B cell (primary cell): ENCODE measurements around the gene LGI4. TPM values are rescaled to one million over a fixed set of nuclear protein-coding genes. Genes with fewer than 3 reads are reported as not detected.

ENCODE experiments used
- ATAC-seq: fragments of 200-7000 bp; cut with Tn5 transposase; one replicate; pipeline ENCODE4 v1.10.0; 2021; ENCODE audit warnings: low read depth, mild to moderate bottlenecking, moderate number of reproducible peaks, moderate library complexity
- CTCF ChIA-PET: fragments of 350-600 bp; sonication (Branson Sonifier 250); formaldehyde crosslinking; loops from one replicate; lab custom pipeline; 2021; ENCODE audit warnings: antibody characterized with exemption, inconsistent platforms; lab: Charles Lee
- POLR2A ChIA-PET: fragments of 350-600 bp; sonication (Branson Sonifier 250); formaldehyde crosslinking; loops from one replicate; lab custom pipeline; 2021; ENCODE audit warnings: antibody characterized with exemption; lab: Charles Lee
- DNase-seq: peaks from one replicate; pipeline ENCODE4 v3.0.0; 2013
- H2AFZ ChIP-seq: 2 replicates; pipeline ENCODE4 v1.6.1; 2012; ENCODE audit warnings: mild to moderate bottlenecking, low read depth, low read length; ENCODE audit not compliant: insufficient read depth, poor library complexity, severe bottlenecking
- H3K27ac ChIP-seq, 2 donors: 1 replicate in 1 of 2; 2 replicates in 1 of 2; pipeline ENCODE4 v1.5.1; 2012 to 2013; ENCODE audit warnings: low read length in 2 of 2, mild to moderate bottlenecking in 2 of 2, moderate library complexity in 1 of 2
- H3K27me3 ChIP-seq, 4 experiments: fragments of 200-600 bp in 1 of 4; sonication (generic) in 1 of 4; replicated peaks in 1 of 4; 1 replicate in 2 of 4; 2 replicates in 2 of 4; pipeline versions ENCODE4 v1.6.1 to v1.7.0; 2013 to 2016; ENCODE audit warnings: low read length in 3 of 4, mild to moderate bottlenecking in 2 of 4, mixed read lengths in 1 of 4, moderate library complexity in 1 of 4; ENCODE audit not compliant: insufficient read depth in 4 of 4, control insufficient read depth in 3 of 4; ENCODE audit errors: control extremely low read depth in 1 of 4
- H3K36me3 ChIP-seq, 2 experiments: replicated peaks in 1 of 2; 1 replicate in 1 of 2; 2 replicates in 1 of 2; pipeline versions ENCODE4 v1.6.1 to v1.7.1; 2013; ENCODE audit warnings: low read length in 1 of 2; ENCODE audit not compliant: insufficient read depth in 2 of 2, control insufficient read depth in 1 of 2; ENCODE audit errors: control extremely low read depth in 1 of 2, extremely low read depth in 1 of 2
- H3K4me1 ChIP-seq, 2 donors: fragments of 200-600 bp in 1 of 2; sonication (generic) in 1 of 2; 1 replicate in 1 of 2; 2 replicates in 1 of 2; pipeline versions ENCODE4 v1.5.1 to v1.6.1; 2013 to 2017; ENCODE audit warnings: low read length in 2 of 2; ENCODE audit not compliant: control insufficient read depth in 2 of 2, insufficient read depth in 2 of 2
- H3K4me2 ChIP-seq: replicated peaks from 2 replicates; pipeline ENCODE3; 2012; ENCODE audit warnings: mild to moderate bottlenecking, low read depth, low read length; ENCODE audit not compliant: poor library complexity, severe bottlenecking
- H3K4me3 ChIP-seq, 5 experiments: fragments of 200-600 bp in 1 of 5; sonication (generic) in 1 of 5; 1 replicate in 3 of 5; 2 replicates in 2 of 5; pipeline versions ENCODE4 v1.5.1 to v1.7.0; 2011 to 2016; ENCODE audit warnings: low read length in 4 of 5, mild to moderate bottlenecking in 4 of 5, low read depth in 2 of 5, control low read depth in 1 of 5, moderate library complexity in 1 of 5; ENCODE audit not compliant: insufficient read depth in 1 of 5; ENCODE audit errors: control extremely low read depth in 1 of 5, extremely low read depth in 1 of 5
- H3K79me2 ChIP-seq: fragments of 200-600 bp; sonication (generic); one replicate; pipeline ENCODE4 v1.6.0; 2016; ENCODE audit warnings: low read length; ENCODE audit not compliant: control insufficient read depth, insufficient read depth
- H3K9ac ChIP-seq: fragments of 200-600 bp; sonication (generic); 2 replicates; pipeline ENCODE4 v1.6.1; 2017; ENCODE audit warnings: mild to moderate bottlenecking, low read length, moderate library complexity
- H3K9me3 ChIP-seq, 3 donors: one replicate each; pipeline versions ENCODE4 v1.6.1 to v1.7.1; 2013; ENCODE audit warnings: low read length in 2 of 3; ENCODE audit not compliant: control insufficient read depth in 2 of 3, insufficient read depth in 1 of 3; ENCODE audit errors: control extremely low read depth in 1 of 3
- H4K20me1 ChIP-seq: 2 replicates; pipeline ENCODE4 v1.6.0; 2012; ENCODE audit warnings: mild to moderate bottlenecking, low read length; ENCODE audit not compliant: insufficient read depth, control insufficient read depth, poor library complexity, severe bottlenecking
- H3K27ac Mint-ChIP-seq: one replicate; pipeline ENCODE4 v1.8.0; 2021; ENCODE audit warnings: mixed read lengths
- H3K27me3 Mint-ChIP-seq: one replicate; pipeline ENCODE4 v1.8.0; 2021; ENCODE audit warnings: mixed read lengths
- H3K4me1 Mint-ChIP-seq: one replicate; pipeline ENCODE4 v1.8.0; 2021; ENCODE audit warnings: mixed read lengths
- H3K4me3 Mint-ChIP-seq: one replicate; pipeline ENCODE4 v1.8.0; 2021; ENCODE audit warnings: mixed read lengths
- H3K9me3 Mint-ChIP-seq: one replicate; pipeline ENCODE4 v1.8.0; 2022; ENCODE audit warnings: mixed read lengths; ENCODE audit not compliant: insufficient read depth
- EZH2 ChIP-seq: IDR thresholded peaks from 2 replicates; pipeline ENCODE4 v1.6.1; 2012; ENCODE audit warnings: borderline replicate concordance, low read depth, mild to moderate bottlenecking, moderate library complexity, low read length; ENCODE audit not compliant: insufficient read depth, poor library complexity, severe bottlenecking
- WGBS: methylation state at CpG from one replicate; pipeline ENCODE4 v1.1.5; 2013; ENCODE audit warnings: missing lambda C conversion rate; ENCODE audit not compliant: insufficient coverage; 5-methylcytosine and 5-hydroxymethylcytosine counted together
- intact Hi-C: fragments of 100-400 bp; cut with micrococcal nuclease; formaldehyde crosslinking; loops from one replicate; pipeline ENCODE4 v1.10.0; 2022
- polyA plus RNA-seq: library from polyadenylated mRNA; depleted of rRNA; stranded (reverse); fragments of >200 nt; gene quantifications from 2 replicates; pipeline ENCODE4 v1.2.3, GENCODE V29; 2012
- total RNA-seq, 2 donors: library from RNA; stranded (reverse); fragments of 120-200 nt in 1 of 2; gene quantifications; 1 replicate in 1 of 2; 2 replicates in 1 of 2; pipeline versions ENCODE4 v1.2.3 to v1.2.4, GENCODE V29; 2013 to 2022
- TF ChIP-seq, protein P1 (sequence below): fragments of 200-600 bp; IDR thresholded peaks from one replicate; pipeline ENCODE4 v1.8.0; 2022; ENCODE audit warnings: antibody characterized with exemption, mild to moderate bottlenecking

LGI4 gene
- total and polyA plus RNA-seq, 2 donors (not counting 1 experiment from before 2014, with no cell fraction given) = 0.40 to 0.59 TPM

GRCh38 chr19:35128398-35129057 is 6.3 kb downstream of the LGI4 start:
- ChIA-PET CTCF (no interaction called here), POLR2A (no interaction called here)
- no peaks in the 10 kb centered on the region for H3K36me3 ChIP-seq
- peaks cover 15% of the 10 kb centered on the region for H3K4me1 Mint-ChIP-seq
- intact Hi-C loops = no loop called here
- no peak overlapping the region for H3K4me3 Mint-ChIP-seq
- no peak overlapping the region for H3K4me2 ChIP-seq
- H3K27me3 ChIP-seq = no peaks in the 10 kb centered on the region
- peaks cover 0 to 2% (median 0%) of the 10 kb centered on the region in 3 donors for H3K9me3 ChIP-seq
- no peak overlapping the region for H3K9ac ChIP-seq
- TF ChIP-seq, protein P1, sequence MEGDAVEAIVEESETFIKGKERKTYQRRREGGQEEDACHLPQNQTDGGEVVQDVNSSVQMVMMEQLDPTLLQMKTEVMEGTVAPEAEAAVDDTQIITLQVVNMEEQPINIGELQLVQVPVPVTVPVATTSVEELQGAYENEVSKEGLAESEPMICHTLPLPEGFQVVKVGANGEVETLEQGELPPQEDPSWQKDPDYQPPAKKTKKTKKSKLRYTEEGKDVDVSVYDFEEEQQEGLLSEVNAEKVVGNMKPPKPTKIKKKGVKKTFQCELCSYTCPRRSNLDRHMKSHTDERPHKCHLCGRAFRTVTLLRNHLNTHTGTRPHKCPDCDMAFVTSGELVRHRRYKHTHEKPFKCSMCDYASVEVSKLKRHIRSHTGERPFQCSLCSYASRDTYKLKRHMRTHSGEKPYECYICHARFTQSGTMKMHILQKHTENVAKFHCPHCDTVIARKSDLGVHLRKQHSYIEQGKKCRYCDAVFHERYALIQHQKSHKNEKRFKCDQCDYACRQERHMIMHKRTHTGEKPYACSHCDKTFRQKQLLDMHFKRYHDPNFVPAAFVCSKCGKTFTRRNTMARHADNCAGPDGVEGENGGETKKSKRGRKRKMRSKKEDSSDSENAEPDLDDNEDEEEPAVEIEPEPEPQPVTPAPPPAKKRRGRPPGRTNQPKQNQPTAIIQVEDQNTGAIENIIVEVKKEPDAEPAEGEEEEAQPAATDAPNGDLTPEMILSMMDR = no peak
- no peak for TF ChIP-seq EZH2
- H3K27ac ChIP-seq = no peak overlapping the region
- H3K27me3 Mint-ChIP-seq = no peaks in the 10 kb centered on the region
- no peak for ATAC-seq
- no peaks in the 10 kb centered on the region for H3K79me2 ChIP-seq
- peaks cover 3% of the 10 kb centered on the region for H3K9me3 Mint-ChIP-seq
- no peaks in the 10 kb centered on the region for H4K20me1 ChIP-seq
- H3K4me3 ChIP-seq = no peak overlapping the region
- peaks cover 10 to 15% of the 10 kb centered on the region in 2 donors for H3K4me1 ChIP-seq
- H3K27ac Mint-ChIP-seq = no peak overlapping the region
- no peak overlapping the region for H2AFZ ChIP-seq
- 94% methylated on average over 9 of the region's 9 CpGs for WGBS
- DNase-seq = no peak

- H4K20me1 ChIP-seq = no peaks in the 10 kb centered on the region
- DNase-seq = no peak
- H3K79me2 ChIP-seq = no peaks in the 10 kb centered on the region
- H3K4me1 Mint-ChIP-seq = peaks cover 15% of the 10 kb centered on the region
- no peaks in the 10 kb centered on the region for H3K36me3 ChIP-seq
- no peaks in the 10 kb centered on the region for H3K27me3 ChIP-seq
- H3K9me3 ChIP-seq = no peaks in the 10 kb centered on the region
- peaks cover 10 to 17% of the 10 kb centered on the region in 2 donors for H3K4me1 ChIP-seq
- 63% methylated on average over 2 of the region's 7 CpGs for WGBS
- H3K4me2 ChIP-seq = no peak overlapping the region
- no peak overlapping the region for H2AFZ ChIP-seq
- no peak overlapping the region for H3K27ac Mint-ChIP-seq
- H3K4me3 ChIP-seq = no peak overlapping the region
- no peaks in the 10 kb centered on the region for H3K27me3 Mint-ChIP-seq
- ChIA-PET CTCF (interaction anchor here (2.7 kb wide), 1 partner anchor 14 kb away, joined by 6 read pairs; no protein-coding TSS in a partner anchor), POLR2A (no interaction called here)
- no peak overlapping the region for H3K9ac ChIP-seq
- no peak for TF ChIP-seq EZH2
- ATAC-seq = no peak
- H3K27ac ChIP-seq = no peak overlapping the region
- no peaks in the 10 kb centered on the region for H3K9me3 Mint-ChIP-seq
- no peak overlapping the region for H3K4me3 Mint-ChIP-seq
- intact Hi-C loops = no loop called here
These were observed 7.0 kb downstream of the LGI4 start for GRCh38 chr19:35127871-35128270.
